ENCODE measurements around the gene CDC45.

- no peak for TF ChIP-seq POLR2A (IDR thresholded peaks at IDR 0.05)
- TF ChIP-seq, protein P1, sequence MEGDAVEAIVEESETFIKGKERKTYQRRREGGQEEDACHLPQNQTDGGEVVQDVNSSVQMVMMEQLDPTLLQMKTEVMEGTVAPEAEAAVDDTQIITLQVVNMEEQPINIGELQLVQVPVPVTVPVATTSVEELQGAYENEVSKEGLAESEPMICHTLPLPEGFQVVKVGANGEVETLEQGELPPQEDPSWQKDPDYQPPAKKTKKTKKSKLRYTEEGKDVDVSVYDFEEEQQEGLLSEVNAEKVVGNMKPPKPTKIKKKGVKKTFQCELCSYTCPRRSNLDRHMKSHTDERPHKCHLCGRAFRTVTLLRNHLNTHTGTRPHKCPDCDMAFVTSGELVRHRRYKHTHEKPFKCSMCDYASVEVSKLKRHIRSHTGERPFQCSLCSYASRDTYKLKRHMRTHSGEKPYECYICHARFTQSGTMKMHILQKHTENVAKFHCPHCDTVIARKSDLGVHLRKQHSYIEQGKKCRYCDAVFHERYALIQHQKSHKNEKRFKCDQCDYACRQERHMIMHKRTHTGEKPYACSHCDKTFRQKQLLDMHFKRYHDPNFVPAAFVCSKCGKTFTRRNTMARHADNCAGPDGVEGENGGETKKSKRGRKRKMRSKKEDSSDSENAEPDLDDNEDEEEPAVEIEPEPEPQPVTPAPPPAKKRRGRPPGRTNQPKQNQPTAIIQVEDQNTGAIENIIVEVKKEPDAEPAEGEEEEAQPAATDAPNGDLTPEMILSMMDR (IDR thresholded peaks at IDR 0.05): no peak
Measured at GRCh38 chr22:19507534-19507861, 27.8 kb downstream of the CDC45 start.

Data from adrenal gland (tissue), 5 donors.